Limb (tissue), 2 donors: ENCODE data around the gene UQCRC1.

Experiments
- DNase-seq, 2 donors: peaks; one replicate each; pipeline ENCODE4 v3.0.0-alpha.2; 2016; ENCODE audit errors: extremely low spot score in 2 of 2

Gene UQCRC1

GRCh38 chr3:48573973-48574585 is 35.4 kb downstream of the UQCRC1 start:
- no peak for DNase-seq

- no peak for DNase-seq
Measured at GRCh38 chr3:48572517-48572916, 36.9 kb downstream of the UQCRC1 start.

GRCh38 chr3:48571938-48572337 is 37.5 kb downstream of the UQCRC1 start:
- DNase-seq: no peak

- no peak for DNase-seq
Measured at GRCh38 chr3:48569808-48570450, 39.5 kb downstream of the UQCRC1 start.

- DNase-seq: no peak
Measured at GRCh38 chr3:48569400-48569799, 40.0 kb downstream of the UQCRC1 start.

- no peak for DNase-seq
Measured at GRCh38 chr3:48568476-48568875, 41.0 kb downstream of the UQCRC1 start.

GRCh38 chr3:48567500-48567899 is 41.9 kb downstream of the UQCRC1 start:
- DNase-seq: no peak

GRCh38 chr3:48567090-48567489 is 42.4 kb downstream of the UQCRC1 start:
- DNase-seq: no peak

- DNase-seq: no peak
Measured at GRCh38 chr3:48566401-48566760, 43.1 kb downstream of the UQCRC1 start.

GRCh38 chr3:48565591-48566400 is 43.6 kb downstream of the UQCRC1 start:
- no peak for DNase-seq

GRCh38 chr3:48565186-48565585 is 44.3 kb downstream of the UQCRC1 start:
- DNase-seq: no peak

GRCh38 chr3:48564667-48565066 is 44.8 kb downstream of the UQCRC1 start:
- no peak for DNase-seq

- DNase-seq: no peak
Measured at GRCh38 chr3:48564022-48564421, 45.4 kb downstream of the UQCRC1 start.

GRCh38 chr3:48563382-48563918 is 46.0 kb downstream of the UQCRC1 start, which contains the start of gene UCN2:
UCN2 (minus strand) TSS chr3:48563781; CDS start chr3:48563124, 657 bp downstream.
- no peak for DNase-seq

GRCh38 chr3:48562367-48563095 is 46.9 kb downstream of the UQCRC1 start:
- DNase-seq: no peak

GRCh38 chr3:48561045-48561736 is 48.3 kb downstream of the UQCRC1 start:
- DNase-seq: peak in 1 of 2 donors; percentile 60

- DNase-seq: no peak
Measured at GRCh38 chr3:48560648-48561018, 48.8 kb downstream of the UQCRC1 start.

- no peak for DNase-seq
Measured at GRCh38 chr3:48558493-48559134, 50.8 kb downstream of the UQCRC1 start.

GRCh38 chr3:48556796-48557626 is 52.4 kb downstream of the UQCRC1 start, which contains the start of gene PFKFB4:
PFKFB4 (minus strand) TSS chr3:48556803; CDS start chr3:48556777, 26 bp downstream.
- DNase-seq: peak; percentile 99
